ENCODE measurements around the gene DISC1. TPM values are rescaled to one million over a fixed set of nuclear protein-coding genes. Genes with fewer than 3 reads are reported as not detected.
"Not testable (repeated sequence)": the region's sequence is repeated elsewhere in the genome, so short reads cannot be mapped to it uniquely, and the experiment has no call there.

The DISC1 gene
- total and polyA plus RNA-seq, 2 donors (not counting 3 experiments of a cell fraction or from before 2014, with no cell fraction given), result 3.3 to 14.7 TPM

- Histone ChIP-seq H3K4me2 (ENCODE audit: insufficient read depth, low read length) (no peak overlapping the region), H3K79me2 (ENCODE audit: control insufficient read depth, insufficient read depth, low read length) (no peaks in the 10 kb centered on the region), H2AFZ (ENCODE audit: low read depth, low read length) (no peak overlapping the region), H3K4me3 (replicated peaks in 1 of 3; ENCODE audit: insufficient read depth in 1 of 3, low read depth in 1 of 3, low read length in 3 of 3) (no peak overlapping the region), H3K9me3 (replicated peaks; ENCODE audit: control insufficient read depth, insufficient read depth, low read length) (no peaks in the 10 kb centered on the region), H3K4me1 (ENCODE audit: control insufficient read depth, extremely low read depth, insufficient read depth, low read length) (no peaks in the 10 kb centered on the region), H3K27ac (ENCODE audit: insufficient read depth, low read depth, low read length) (no peak overlapping the region), H3K27me3 (ENCODE audit: control insufficient read depth in 2 of 2, insufficient read depth in 2 of 2, low read length in 2 of 2) (no peaks in the 10 kb centered on the region), H3K9ac (replicated peaks; ENCODE audit: extremely low read depth, insufficient read depth, low read length) (no peak overlapping the region), H4K20me1 (replicated peaks; ENCODE audit: control insufficient read depth, extremely low read depth, insufficient read depth, low read length) (no peaks in the 10 kb centered on the region), H3K9me1 (replicated peaks; ENCODE audit: control insufficient read depth, extremely low read depth, insufficient read depth, low read length) (no peaks in the 10 kb centered on the region), H3K36me3 (ENCODE audit: control insufficient read depth in 2 of 2, extremely low read depth in 1 of 2, insufficient read depth in 2 of 2, low read length in 2 of 2) (no peaks in the 10 kb centered on the region)
- no peak for FAIRE-seq
- dilution Hi-C loops (cut with MboI; ENCODE audit: extremely low pct_ligation_motif_present, low sequenced_read_pairs), result no loop called here
- TF ChIP-seq GATA2 (IDR thresholded peaks at IDR 0.05; ENCODE audit: insufficient read depth, insufficient read length, low read depth, low read length) (no peak), CTCF (IDR thresholded peaks at IDR 0.05; ENCODE audit: extremely low read depth in 1 of 2, insufficient read depth in 1 of 2, low read depth in 1 of 2, low read length in 2 of 2) (no peak), EZH2 (IDR thresholded peaks at IDR 0.05; ENCODE audit: borderline replicate concordance, low read depth, low read length, severe bottlenecking) (no peak), MYC (IDR thresholded peaks at IDR 0.05; ENCODE audit: low read depth, low read length) (no peak), MAX (IDR thresholded peaks at IDR 0.05; ENCODE audit: insufficient read depth, insufficient read length) (no peak), JUN (IDR thresholded peaks at IDR 0.05; ENCODE audit: borderline replicate concordance, insufficient read depth, insufficient read length, low read depth) (no peak), POLR2A (IDR thresholded peaks at IDR 0.05; ENCODE audit: low read depth, low read length) (no peak), POLR2AphosphoS5 (IDR thresholded peaks at IDR 0.05; ENCODE audit: insufficient read depth, low read depth, low read length) (no peak), FOS (IDR thresholded peaks at IDR 0.05; ENCODE audit: borderline replicate concordance, insufficient read depth, low read length) (no peak)
- DNase-seq (ENCODE audit: low read depth, low spot score), result no peak
- ChIA-PET CTCF (no interaction called here), POLR2A (no interaction called here)
- BruUV-seq (replicated peaks), result no TSS peak
- intact Hi-C loops (cut with micrococcal nuclease), result no loop called here
These were observed 42.2 kb downstream of the DISC1 start for GRCh38 chr1:231668826-231669225.

- DNase-seq (ENCODE audit: low read depth, low spot score); H2AFZ ChIP-seq (ENCODE audit: low read depth, low read length); H4K20me1 ChIP-seq (replicated peaks; ENCODE audit: control insufficient read depth, extremely low read depth, insufficient read depth, low read length); H3K9me3 ChIP-seq (replicated peaks; ENCODE audit: control insufficient read depth, insufficient read depth, low read length); dilution Hi-C loops (cut with MboI; ENCODE audit: extremely low pct_ligation_motif_present, low sequenced_read_pairs); POLR2A ChIA-PET; H3K4me1 ChIP-seq (ENCODE audit: control insufficient read depth, extremely low read depth, insufficient read depth, low read length); CTCF ChIA-PET; H3K79me2 ChIP-seq (ENCODE audit: control insufficient read depth, insufficient read depth, low read length); FAIRE-seq; H3K4me2 ChIP-seq (ENCODE audit: insufficient read depth, low read length); intact Hi-C loops (cut with micrococcal nuclease); H3K9me1 ChIP-seq (replicated peaks; ENCODE audit: control insufficient read depth, extremely low read depth, insufficient read depth, low read length); H3K27ac ChIP-seq (ENCODE audit: insufficient read depth, low read depth, low read length); H3K4me3 ChIP-seq (replicated peaks in 1 of 3; ENCODE audit: insufficient read depth in 1 of 3, low read depth in 1 of 3, low read length in 3 of 3); H3K27me3 ChIP-seq (ENCODE audit: control insufficient read depth in 2 of 2, insufficient read depth in 2 of 2, low read length in 2 of 2); H3K9ac ChIP-seq (replicated peaks; ENCODE audit: extremely low read depth, insufficient read depth, low read length); H3K36me3 ChIP-seq (ENCODE audit: control insufficient read depth in 2 of 2, extremely low read depth in 1 of 2, insufficient read depth in 2 of 2, low read length in 2 of 2); BruUV-seq (replicated peaks): not testable (repeated sequence)
These were observed 43.5 kb downstream of the DISC1 start for GRCh38 chr1:231669864-231670621.
